HEK293T (cell line): Measurements from ENCODE around the gene ACBD5.

Experiments used
- CTCF ChIA-PET: fragments of 350-600 bp; formaldehyde crosslinking; extraction: SDS; loops from one replicate; lab custom pipeline; 2021; ENCODE audit warnings: antibody characterized with exemption, inconsistent platforms; lab: Yijun Ruan, JAX
- POLR2A ChIA-PET: fragments of 350-600 bp; formaldehyde crosslinking; extraction: SDS; loops from one replicate; lab custom pipeline; 2020; ENCODE audit warnings: antibody characterized with exemption, inconsistent platforms; lab: Yijun Ruan, JAX
- DNase-seq: peaks from one replicate; pipeline ENCODE4 v3.0.0; 2012; ENCODE audit warnings: mixed read lengths; ENCODE audit errors: extremely low spot score
- ELF4 ChIP-seq: fragments of 450-650 bp; IDR thresholded peaks from 2 replicates; pipeline ENCODE4 v1.6.1; 2017; ENCODE audit warnings: antibody characterized with exemption
- L3MBTL2 ChIP-seq: fragments of 450-650 bp; conservative IDR thresholded peaks from 2 replicates; pipeline ENCODE4 v1.6.1; 2016; ENCODE audit warnings: mild to moderate bottlenecking
- LEF1 ChIP-seq: fragments of 450-650 bp; IDR thresholded peaks from 2 replicates; pipeline ENCODE4 v1.6.1; 2017; ENCODE audit warnings: mild to moderate bottlenecking, borderline replicate concordance

ACBD5 gene

GRCh38 chr10:27145937-27146336, 94.7 kb downstream of the ACBD5 start:
- POLR2A ChIA-PET: interaction anchor here (1.2 kb wide), 1 partner anchor 46 kb away, joined by 3 read pairs; the partner anchor contains the start of gene ANKRD26
- no peak for DNase-seq
- TF ChIP-seq LEF1: no peak
- no peak for TF ChIP-seq ELF4
- TF ChIP-seq L3MBTL2: no peak
- CTCF ChIA-PET: no interaction called here
